ENCODE measurements around the gene PRKN. TPM values are rescaled to one million over a fixed set of nuclear protein-coding genes. Genes with fewer than 3 reads are reported as not detected.
A peak's percentile ranks its signal among the peaks of the same experiment; 100 is the strongest.

Gene PRKN
- polyA plus RNA-seq, 6 donors from 2014 or later = 1.4 to 9.3 (median 3.6) TPM

DNA sequence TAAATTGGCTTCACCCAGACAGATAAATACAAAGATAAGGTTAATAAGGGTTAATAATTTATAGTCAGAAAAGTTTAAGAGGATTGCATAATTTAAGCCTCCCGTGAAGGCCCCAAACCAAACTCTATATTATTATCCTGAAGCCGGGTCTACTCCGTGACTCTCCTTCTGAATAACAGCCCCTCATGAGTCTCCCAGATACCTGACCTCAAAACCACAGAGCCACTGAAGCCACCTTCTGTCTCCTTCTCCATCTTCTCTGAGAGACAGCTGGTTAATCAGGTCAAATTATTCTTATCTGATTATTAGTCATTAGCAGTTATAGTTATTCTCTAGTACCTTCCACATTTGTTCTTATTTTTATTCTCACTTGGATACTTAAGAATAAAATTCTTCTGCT lies 884.5 kb downstream of the PRKN start:
- ATAC-seq (ENCODE audit: low read depth in 2 of 2) (no peak), DNase-seq (no peak)
- H3K27ac Mint-ChIP-seq = no peak overlapping the region
- no peaks in the 10 kb centered on the region for H3K36me3 Mint-ChIP-seq
- H3K9me3 Mint-ChIP-seq = no peaks in the 10 kb centered on the region
- no peaks in the 10 kb centered on the region for H3K4me1 Mint-ChIP-seq
- H3K27me3 Mint-ChIP-seq = no peaks in the 10 kb centered on the region
- no peak overlapping the region for H3K4me3 Mint-ChIP-seq

DNA sequence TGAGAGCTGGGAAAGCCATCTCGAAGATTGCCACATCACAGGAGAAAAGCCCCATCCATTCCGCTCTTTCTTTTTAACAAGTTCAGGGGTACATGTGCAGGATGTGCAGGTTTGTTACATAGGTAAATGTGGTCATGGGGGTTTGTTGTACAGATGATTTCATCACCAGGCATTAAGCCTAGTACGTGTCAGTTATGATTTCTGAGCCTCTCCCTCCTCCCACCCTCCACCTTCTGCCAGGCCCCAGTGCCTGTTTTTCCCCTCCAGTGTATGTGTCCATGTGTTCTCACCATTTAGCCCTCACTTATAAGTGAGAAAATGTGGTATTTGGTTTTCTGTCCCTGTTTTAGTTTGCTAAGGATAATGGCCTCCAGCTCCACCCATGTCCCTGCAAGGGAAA lies 887.2 kb downstream of the PRKN start:
- Mint-ChIP-seq H3K36me3 (no peaks in the 10 kb centered on the region), H3K4me3 (no peak overlapping the region), H3K9me3 (no peaks in the 10 kb centered on the region), H3K27me3 (peaks cover 0 to 5% (median 0%) of the 10 kb centered on the region in 3 donors), H3K4me1 (no peaks in the 10 kb centered on the region), H3K27ac (no peak overlapping the region)
- DNase-seq = no peak
- ATAC-seq (ENCODE audit: low read depth in 2 of 2) = no peak

DNA sequence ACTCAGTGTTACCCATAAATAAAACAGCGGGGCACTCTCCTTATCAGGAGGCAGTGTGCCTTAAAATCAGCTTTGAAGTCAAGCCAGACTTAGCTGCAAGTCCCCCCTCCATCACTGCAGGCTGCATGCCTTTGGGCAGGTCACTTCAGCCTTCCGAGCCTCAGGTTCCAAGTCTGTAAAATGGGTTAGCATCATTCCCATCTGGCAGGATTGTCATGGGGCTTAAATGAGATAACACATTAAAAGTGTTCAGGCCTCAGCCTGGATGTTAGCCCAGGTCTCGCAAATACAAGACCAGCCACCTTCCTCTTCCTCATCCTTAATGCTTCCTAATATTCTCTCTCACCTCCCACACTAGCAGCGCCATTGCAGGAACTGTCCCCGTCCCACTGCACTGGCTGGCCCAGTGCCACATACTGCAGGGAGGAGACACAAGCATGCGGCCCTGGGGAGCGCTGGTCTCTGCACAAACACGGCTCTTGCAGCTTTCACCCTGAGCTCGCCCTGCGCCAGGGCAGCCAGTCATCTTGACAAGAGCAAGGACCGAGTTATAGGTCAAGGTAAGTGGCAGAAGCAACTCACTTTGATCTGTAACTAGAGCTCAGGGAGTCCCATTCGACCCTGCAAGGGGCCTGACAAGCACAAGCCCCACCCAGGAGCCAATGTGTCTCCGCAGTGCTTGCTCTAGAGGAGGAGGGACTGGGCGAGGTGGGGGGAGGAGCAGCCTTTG lies 889.1 kb downstream of the PRKN start:
- Mint-ChIP-seq H3K4me1 (no peaks in the 10 kb centered on the region), H3K4me3 (peak overlapping the region in 1 of 8 donors; percentile 82), H3K27me3 (peaks cover 0 to 5% (median 0%) of the 10 kb centered on the region in 3 donors), H3K36me3 (no peaks in the 10 kb centered on the region), H3K27ac (no peak overlapping the region), H3K9me3 (no peaks in the 10 kb centered on the region)
- no peak for DNase-seq
- no peak for ATAC-seq (ENCODE audit: low read depth in 2 of 2)

DNA sequence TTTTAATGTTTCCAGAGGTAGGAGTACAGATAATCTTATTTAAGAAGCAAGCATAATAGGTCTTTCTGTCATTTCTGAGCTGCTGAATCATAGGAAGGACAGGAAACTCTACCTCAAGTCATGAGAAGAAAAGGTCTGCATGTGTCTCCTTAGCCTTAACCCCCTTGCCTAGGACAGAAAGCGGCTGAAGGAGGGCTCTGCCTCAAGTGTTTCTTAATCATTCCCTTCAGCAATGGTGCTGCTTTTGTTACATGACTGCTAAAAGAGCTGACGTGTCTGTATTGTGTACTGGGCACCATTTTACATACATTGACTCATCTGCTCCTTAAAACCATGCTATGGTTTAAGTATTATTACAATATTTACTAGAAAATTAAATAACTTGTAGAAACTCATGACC lies 889.7 kb downstream of the PRKN start:
- Mint-ChIP-seq H3K4me1 (no peaks in the 10 kb centered on the region), H3K27me3 (peaks cover 0 to 5% (median 0%) of the 10 kb centered on the region in 3 donors), H3K4me3 (no peak overlapping the region), H3K27ac (peak overlapping the region in 1 of 6 donors; percentile 33), H3K36me3 (no peaks in the 10 kb centered on the region), H3K9me3 (no peaks in the 10 kb centered on the region)
- ATAC-seq (ENCODE audit: low read depth in 2 of 2) (no peak), DNase-seq (no peak)

DNA sequence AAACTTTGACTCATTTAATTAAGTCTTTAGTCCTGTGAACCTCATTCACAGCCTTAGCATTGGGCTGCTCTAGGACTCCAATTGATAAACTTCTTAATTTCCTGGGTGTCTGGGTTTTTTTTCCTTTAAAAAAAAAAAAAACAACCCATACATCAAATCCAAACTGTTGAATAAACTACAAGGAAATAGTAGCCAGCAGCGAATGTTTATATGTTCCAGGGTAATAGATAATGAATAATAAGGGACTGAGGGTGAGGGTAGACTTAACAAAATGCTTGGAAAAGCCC lies 890.2 kb downstream of the PRKN start:
- Mint-ChIP-seq H3K36me3 (no peaks in the 10 kb centered on the region), H3K27ac (no peak overlapping the region), H3K27me3 (peaks cover 0 to 5% (median 0%) of the 10 kb centered on the region in 3 donors), H3K9me3 (no peaks in the 10 kb centered on the region), H3K4me1 (no peaks in the 10 kb centered on the region), H3K4me3 (no peak overlapping the region)
- ATAC-seq (ENCODE audit: low read depth in 2 of 2) (no peak), DNase-seq (no peak)

DNA sequence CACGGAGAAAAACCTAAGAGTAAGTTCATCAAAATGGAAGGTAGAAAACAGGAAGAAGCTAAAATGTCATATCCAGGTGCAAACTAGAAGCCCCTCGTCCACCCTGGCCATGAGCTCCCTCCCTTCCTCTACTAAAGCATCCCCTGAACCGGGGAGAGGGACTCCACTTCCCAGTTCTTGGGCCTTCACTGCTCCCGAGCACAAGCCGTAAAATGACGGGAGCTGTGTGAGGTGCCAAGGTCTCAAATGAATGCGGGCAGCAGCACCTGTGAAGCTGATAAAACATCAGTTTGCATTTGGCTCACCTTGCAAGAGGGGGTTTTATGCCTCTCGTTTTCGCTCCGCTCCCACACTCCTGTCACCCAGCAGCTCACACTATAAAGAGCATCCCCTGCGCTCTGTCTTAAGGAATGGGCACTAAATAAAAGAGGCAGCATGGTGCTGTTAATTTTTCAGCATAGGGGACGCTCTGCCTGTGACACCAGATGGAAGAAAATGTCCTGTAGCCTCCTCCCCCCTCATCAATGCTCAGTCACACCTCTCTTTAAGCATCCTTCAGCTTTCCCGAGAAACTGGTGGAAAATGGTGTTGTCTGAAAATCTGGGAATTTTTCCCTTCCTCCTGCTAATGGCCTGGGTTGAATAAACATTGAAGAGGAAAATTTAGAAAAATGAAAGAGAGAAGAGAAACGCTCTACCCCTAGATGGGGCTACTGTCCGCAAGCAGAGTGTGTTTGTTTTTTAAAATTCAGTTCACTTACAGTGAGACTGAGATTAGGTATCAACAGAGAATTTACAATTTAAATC lies 890.7 kb downstream of the PRKN start:
- Mint-ChIP-seq H3K4me3 (no peak overlapping the region), H3K4me1 (no peaks in the 10 kb centered on the region), H3K27ac (no peak overlapping the region)

DNA sequence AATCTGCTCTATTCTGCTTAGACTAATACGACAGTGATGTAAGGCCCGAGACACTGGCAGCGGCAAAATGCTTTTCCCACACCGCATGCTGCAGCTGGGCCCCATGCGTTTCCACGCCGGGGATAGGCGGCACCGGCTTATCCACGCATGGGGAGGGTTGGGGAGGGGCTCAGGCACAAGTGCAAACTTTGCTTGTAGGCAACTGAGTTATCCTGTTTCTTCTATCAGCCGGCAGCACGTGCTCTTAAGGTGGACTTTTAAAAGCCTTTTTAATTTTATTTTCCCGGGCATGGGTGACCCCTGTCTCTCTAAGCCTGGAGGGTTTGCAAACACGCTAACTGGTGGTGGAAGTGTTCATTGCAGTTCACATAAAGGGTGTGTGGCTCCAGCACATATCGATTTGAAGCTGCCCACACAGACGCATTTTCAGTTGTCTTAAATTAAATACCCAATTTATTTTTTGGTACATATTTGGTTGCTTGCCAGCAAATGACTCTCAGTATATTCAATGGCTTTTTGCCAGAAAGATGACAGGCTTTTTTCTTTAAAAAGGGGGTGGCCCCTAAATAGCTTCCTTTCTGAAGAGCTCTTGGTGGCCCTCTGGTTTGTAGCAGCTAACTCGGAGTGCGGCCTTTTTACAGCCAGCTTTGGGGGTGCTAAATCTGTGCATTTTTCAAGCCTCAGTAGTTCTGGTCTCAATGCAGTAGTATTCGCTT lies 891.9 kb downstream of the PRKN start:
- no peak overlapping the region for H3K4me3 Mint-ChIP-seq
- no peak overlapping the region for H3K27ac Mint-ChIP-seq
- peaks cover 0 to 5% (median 4%) of the 10 kb centered on the region in 3 donors for H3K27me3 Mint-ChIP-seq
- H3K4me1 Mint-ChIP-seq = no peaks in the 10 kb centered on the region
- H3K36me3 Mint-ChIP-seq = no peaks in the 10 kb centered on the region
- H3K9me3 Mint-ChIP-seq = no peaks in the 10 kb centered on the region
- ATAC-seq (ENCODE audit: low read depth in 2 of 2) (no peak), DNase-seq (no peak)

More for the DNA sequence above, 890.7 kb downstream of the PRKN start:
- ATAC-seq (ENCODE audit: low read depth in 2 of 2) = no peak
- DNase-seq = no peak
- no peaks in the 10 kb centered on the region for H3K36me3 Mint-ChIP-seq
- peaks cover 0 to 5% (median 0%) of the 10 kb centered on the region in 3 donors for H3K27me3 Mint-ChIP-seq
- H3K9me3 Mint-ChIP-seq = no peaks in the 10 kb centered on the region

DNA sequence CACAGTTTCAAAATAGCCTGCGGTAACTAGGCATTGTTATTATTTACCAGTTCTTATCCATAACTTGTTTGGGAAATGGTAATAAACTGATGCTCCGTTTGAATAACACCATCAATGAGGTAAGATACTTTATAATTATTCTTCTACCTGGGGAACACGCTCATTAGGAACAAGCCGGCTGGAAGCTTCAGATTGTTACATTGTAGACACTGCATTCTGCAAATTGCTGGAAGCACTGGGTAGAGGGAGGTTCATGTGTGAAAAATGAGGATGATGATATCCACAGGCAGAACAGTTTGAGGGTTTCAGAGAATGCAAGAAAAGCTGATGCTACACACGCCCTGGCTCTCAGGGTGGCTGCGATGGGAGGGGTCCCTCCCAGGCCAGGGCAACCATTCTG lies 893.1 kb downstream of the PRKN start:
- no peak overlapping the region for H3K4me3 Mint-ChIP-seq
- no peaks in the 10 kb centered on the region for H3K36me3 Mint-ChIP-seq
- no peaks in the 10 kb centered on the region for H3K9me3 Mint-ChIP-seq
- no peak overlapping the region for H3K27ac Mint-ChIP-seq
- DNase-seq = no peak
- H3K4me1 Mint-ChIP-seq = no peaks in the 10 kb centered on the region
- peaks cover 0 to 12% (median 7%) of the 10 kb centered on the region in 3 donors for H3K27me3 Mint-ChIP-seq
- no peak for ATAC-seq (ENCODE audit: low read depth in 2 of 2)

DNA sequence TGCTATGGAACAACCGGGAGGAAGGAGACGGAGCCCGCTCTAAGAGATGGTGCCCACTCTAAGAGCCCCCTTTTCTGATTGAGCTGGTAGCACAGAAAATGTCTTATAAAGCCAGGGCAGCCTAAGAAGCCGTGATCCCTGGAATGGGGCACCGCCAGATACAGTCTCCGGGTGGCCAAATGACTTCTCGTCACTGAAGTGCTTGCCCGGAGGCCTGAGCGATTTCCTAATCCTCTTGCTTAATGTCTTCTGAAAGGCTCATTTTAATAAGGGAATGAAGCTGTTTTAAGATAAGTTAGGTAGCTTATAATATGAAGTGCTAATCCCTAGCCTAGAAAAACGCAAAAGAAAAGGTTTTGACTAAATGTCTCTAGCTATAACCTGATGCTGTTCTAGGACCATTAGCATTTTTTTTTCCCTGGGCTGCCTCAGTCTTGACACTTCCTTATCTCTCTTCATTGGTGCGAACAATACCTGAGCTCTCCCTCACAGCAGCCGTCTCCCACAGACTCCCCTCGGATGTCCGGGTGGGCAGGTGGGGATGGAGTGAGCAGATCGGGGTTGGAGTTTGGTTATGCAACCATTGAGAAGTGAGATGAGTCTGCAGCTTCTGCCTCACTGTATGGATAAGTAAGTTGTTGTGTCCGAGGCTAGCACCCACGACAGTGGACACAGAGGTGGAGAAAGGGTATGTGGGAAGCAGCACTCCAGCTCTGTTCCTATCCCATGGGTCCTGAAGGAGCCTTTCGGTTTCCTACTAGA lies 894.3 kb downstream of the PRKN start:
- Mint-ChIP-seq H3K36me3 (no peaks in the 10 kb centered on the region), H3K4me1 (peaks cover 0 to 6% (median 0%) of the 10 kb centered on the region in 3 donors), H3K9me3 (no peaks in the 10 kb centered on the region), H3K27ac (no peak overlapping the region), H3K4me3 (no peak overlapping the region), H3K27me3 (peaks cover 0 to 22% (median 7%) of the 10 kb centered on the region in 3 donors)
- no peak for DNase-seq
- no peak for ATAC-seq (ENCODE audit: low read depth in 2 of 2)

DNA sequence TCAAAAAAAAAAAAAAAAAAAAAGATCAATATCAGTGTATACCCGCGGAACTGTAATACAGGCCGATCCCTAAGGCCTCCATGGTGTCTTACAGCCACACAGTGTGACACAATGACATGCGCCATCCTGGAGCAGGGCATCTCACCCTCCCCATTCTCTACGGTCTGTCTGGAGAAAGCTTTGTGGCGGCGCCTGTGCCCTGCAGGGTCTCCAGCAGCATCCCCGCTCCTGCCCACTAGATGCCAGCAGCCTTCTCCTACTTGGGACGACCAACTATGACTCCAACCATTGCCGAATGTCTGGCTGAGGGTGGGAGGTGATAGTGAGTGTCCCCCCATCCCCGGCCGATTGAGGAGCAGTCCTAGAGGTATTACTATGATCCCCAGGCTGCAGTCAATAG lies 894.9 kb downstream of the PRKN start:
- ATAC-seq (ENCODE audit: low read depth in 2 of 2) = no peak
- H3K36me3 Mint-ChIP-seq = no peaks in the 10 kb centered on the region
- H3K4me3 Mint-ChIP-seq = no peak overlapping the region
- no peak overlapping the region for H3K27ac Mint-ChIP-seq
- no peak for DNase-seq
- peaks cover 0 to 23% (median 7%) of the 10 kb centered on the region in 3 donors for H3K27me3 Mint-ChIP-seq
- H3K4me1 Mint-ChIP-seq = peaks cover 0 to 6% (median 0%) of the 10 kb centered on the region in 3 donors
- H3K9me3 Mint-ChIP-seq = no peaks in the 10 kb centered on the region

DNA sequence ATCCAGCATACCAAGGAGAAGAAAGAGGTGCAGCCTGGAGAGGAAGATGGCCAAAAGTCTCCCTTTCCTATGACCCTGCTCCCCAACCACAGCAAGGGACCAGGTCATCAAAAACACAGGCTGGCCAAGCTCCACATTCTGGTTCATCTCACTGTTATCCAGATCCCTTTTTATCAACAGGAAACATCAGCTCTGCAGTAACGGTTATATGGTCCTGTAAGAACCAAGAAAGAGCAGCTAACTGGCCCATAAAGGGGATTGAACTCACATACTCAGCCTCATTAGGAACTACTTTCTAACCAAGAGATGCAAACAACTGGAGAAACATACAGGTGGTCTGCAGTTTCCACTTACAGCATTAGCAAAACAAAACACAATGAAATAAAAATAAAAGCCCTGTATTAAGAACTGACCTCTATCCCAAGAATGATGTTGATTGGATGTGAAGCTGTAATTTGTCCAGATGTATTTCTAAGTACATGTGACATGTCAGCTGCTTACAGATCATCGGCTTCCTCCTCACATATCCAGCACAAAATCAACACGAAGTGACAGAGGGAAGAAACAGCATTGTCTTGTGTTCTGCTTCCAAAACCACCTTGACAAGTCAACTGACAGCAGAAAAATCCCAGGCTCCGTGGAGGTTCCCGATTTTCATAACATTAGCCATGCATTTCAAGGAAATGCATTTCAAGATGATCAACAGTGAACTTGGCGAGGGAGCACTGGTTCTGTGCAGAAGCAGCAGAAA lies 896.5 kb downstream of the PRKN start:
- Mint-ChIP-seq H3K4me3 (no peak overlapping the region), H3K27ac (no peak overlapping the region), H3K27me3 (peaks cover 0 to 20% (median 12%) of the 10 kb centered on the region in 3 donors), H3K9me3 (no peaks in the 10 kb centered on the region), H3K36me3 (no peaks in the 10 kb centered on the region), H3K4me1 (peaks cover 0 to 6% (median 0%) of the 10 kb centered on the region in 3 donors)
- DNase-seq (no peak), ATAC-seq (ENCODE audit: low read depth in 2 of 2) (no peak)

DNA sequence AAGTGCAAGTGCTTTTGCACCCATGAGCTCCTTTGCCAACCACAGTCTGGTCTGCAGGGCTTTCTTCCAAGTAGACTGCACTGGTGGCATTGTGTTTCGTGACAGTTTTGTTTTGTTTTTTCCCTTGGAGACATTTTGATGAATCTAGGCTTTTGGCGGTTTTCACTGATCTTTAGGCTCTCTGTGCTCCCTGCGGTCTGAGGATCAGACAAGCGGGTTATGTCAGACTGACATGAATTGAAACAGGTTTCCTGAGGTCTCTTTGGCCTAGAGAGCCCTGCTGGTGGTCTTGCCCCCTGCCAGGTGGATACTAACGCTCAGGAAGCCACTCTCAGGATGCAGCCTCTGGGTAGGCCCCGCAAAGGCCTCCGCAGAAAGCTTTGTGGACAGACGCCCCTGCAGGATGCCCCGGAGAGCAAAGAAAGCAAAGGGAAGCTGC lies 898.3 kb downstream of the PRKN start:
- Mint-ChIP-seq H3K36me3 (no peaks in the 10 kb centered on the region), H3K27ac (peak overlapping the region in 1 of 6 donors; percentile 6), H3K9me3 (no peaks in the 10 kb centered on the region), H3K27me3 (peaks cover 0 to 26% (median 12%) of the 10 kb centered on the region in 3 donors), H3K4me3 (no peak overlapping the region), H3K4me1 (peaks cover 0 to 6% (median 0%) of the 10 kb centered on the region in 3 donors)
- no peak for DNase-seq
- no peak for ATAC-seq (ENCODE audit: low read depth in 2 of 2)

Measured in naive B cell (primary cell).